Embryonic facial prominence (tissue), 1 donor: ENCODE data around the gene COG3.

Experiments
- DNase-seq: peaks from one replicate; pipeline ENCODE4 v3.0.0-alpha.2; 2016; ENCODE audit errors: extremely low spot score

Gene COG3

DNA sequence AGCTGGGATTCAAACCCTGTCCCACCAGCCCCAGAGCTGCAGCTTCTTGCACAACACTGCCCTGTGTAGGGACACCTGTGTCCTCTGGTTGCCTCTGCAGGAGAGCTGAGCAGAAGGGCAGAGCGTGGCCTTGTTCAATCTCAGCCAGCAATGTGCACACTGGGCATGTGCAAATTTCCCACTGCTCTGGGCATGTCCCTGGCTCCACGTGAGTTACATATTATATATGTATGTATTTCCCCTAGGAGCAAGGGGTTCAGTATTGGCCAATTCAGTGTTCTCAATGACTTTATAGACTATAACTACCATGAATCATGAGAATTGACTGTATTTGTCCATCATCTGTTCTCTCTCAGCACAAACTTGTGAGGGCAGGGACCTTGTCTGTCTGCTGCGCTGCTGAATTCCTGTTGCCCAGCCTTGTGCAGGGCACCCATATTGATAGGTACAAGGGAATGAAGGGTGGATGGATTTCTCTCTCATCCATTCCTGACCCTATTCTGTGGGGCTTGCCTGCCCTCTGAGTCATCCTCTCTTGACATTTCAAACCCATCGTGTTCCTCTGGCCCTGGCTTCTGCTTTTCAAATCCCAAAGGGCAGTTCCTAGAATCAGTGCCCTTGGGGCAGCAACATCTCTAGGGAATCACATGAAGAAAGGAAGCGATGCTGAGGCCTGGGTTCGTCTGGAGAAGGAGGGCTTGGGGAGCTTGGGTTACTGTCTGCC lies 81.1 kb downstream of the COG3 start:
- DNase-seq, result no peak

DNA sequence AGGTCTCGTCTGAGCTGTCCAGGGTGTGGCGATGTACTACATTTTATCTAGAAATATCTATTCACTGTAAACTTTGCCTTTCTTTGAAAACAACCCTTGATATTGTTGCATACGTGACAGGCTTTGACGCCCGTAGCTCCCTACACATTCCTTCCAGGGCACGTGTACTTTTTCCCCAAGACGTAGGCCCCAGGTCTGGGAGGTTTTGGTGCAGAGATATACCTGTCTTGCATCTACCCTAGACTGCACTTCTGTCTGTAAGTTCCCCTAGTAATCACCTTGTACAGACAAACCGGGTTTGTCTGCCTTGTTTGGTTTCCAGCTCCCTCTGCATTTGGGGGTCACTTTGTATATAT lies 81.6 kb downstream of the COG3 start:
- no peak for DNase-seq

DNA sequence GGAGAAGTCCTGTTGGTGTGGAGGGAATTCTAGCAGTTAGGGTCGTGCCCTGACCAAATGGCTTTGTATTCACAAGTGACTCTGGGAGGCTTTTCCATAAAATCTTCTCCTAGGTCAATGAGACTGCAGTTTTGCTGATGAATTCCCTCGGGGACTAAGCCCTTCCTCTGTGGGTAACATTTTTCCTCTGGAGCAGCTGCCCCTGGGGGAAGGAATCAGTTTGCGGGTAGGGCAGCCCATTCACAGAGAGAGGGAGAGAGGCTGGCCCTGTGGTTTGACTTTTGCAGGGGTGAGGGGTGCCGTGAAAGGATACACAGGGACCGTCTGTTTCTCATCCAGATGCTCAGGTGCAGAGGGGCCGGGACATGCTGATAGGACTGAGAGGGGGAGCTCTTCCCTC lies 83.5 kb downstream of the COG3 start:
- no peak for DNase-seq

DNA sequence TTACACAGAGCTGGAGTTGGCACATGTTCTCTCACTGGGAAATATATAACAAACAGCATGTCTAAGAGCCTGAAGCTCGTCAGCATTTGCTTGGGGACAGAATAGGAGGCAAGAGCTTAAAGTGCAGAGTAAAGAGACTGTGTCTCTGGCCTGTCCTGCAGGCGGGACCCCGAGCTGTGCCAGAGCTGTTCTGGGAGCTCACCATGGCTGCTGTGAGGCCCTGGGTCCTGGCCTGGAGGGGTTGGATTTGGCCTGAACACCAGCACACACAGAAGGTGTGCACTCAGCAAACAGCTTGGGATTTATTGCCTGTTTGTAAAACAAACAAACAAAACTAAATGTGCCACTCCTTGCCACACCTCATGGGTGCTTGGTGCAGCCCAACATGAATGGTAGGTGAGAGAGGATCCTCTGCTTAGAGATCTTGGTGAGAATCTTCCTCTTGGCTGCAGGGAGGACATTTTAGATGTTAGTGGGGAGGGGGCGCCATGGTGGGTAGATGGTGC lies 89.9 kb downstream of the COG3 start:
- no peak for DNase-seq

DNA sequence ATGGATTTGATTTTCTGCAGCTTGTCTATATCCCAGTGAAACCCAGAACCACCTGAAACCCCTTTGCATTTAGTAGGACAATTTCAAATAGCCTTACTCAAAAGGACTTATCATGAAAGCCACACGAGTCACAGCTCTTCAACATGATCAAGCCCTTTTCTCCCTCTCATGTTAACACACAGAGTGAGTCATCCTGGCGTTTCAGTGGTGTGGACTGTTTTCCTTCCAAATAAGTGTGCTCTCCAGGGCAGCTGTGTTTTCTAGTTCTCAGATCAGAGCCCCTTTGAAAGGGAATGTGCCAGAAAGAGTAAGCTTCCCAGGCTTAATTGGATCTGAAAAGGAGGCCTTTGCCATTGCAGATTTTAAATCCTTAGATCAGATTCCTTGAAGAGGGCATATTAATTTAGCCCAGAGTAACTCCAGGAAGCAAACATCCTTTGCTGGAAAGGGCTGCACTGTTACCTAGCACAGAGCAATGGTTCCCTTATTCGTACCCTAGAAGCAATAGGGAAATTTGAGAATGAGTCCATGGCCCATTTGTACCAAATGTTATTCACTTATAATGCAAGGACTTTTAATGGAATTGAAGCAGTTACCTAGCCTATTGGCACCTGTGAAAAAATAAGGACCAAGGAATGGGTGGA lies 99.5 kb downstream of the COG3 start:
- DNase-seq, result no peak

DNA sequence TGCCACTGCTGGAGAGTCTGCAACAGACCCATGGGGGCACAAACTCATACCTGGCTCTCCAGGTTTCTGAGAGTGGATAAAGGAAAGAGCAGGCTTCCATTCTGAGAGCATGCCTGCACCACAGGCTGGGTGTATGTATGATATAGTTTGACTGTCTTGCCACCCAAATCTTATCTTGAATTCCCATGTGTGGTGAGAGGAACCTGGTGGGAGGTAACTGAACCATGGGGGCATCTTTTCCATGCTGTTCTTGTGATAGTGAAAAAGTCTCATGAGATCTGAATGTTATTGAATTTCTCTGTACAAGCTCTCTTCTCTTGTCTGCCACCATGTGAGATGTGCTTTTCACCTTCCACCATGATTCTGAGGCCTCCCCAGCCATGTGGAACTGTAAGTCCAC lies 100.6 kb downstream of the COG3 start:
- no peak for DNase-seq

DNA sequence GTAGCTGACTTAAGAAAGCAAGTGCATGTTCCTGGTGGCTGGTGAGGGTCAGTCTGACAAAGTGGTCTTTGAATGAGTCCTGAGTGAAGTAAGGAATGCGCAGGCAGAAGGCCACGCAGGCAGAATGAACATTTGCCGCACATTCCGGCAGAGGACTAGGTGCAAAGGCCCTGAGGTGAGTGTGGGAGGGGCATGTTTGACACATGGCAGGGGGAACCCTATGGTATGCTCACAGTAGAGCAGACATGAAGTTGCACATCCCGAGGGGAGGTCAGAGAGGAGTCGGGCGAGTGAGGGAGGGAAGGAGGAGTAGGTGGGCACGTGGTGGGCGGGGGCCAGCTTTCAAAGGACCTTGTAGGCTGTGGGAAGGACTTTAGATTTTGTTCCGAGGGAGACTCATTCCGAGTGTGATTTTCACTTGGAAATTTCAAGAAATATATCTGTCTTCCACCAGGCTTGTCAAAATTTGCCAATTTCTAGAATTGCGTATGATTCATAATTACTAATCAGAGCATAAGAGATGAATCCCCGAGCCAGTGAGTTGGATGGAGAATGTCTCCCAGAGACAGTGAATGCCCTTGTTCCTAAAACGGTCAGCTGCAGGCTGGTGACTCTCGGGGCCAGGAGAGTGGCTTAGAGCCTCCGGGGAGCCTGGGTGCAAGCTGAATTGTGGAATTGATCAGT lies 110.5 kb downstream of the COG3 start:
- DNase-seq, result no peak

DNA sequence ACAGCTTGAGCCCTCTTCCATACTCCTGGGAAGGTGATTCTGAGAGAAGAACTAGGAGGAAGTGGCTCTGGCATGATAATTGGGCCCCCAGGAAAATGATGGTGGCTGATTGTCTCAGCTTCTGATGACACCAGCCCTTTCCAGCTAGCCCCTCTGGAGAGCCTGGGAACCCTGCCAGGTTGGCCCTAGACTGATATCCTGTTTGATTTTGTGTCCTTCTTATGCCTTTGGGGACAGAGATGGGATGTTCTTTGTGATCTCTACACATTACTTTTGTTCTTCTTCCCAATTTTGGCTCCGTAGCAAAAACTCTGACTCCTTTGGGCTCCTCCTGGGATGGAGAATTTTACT lies 111.1 kb downstream of the COG3 start:
- DNase-seq, result no peak

DNA sequence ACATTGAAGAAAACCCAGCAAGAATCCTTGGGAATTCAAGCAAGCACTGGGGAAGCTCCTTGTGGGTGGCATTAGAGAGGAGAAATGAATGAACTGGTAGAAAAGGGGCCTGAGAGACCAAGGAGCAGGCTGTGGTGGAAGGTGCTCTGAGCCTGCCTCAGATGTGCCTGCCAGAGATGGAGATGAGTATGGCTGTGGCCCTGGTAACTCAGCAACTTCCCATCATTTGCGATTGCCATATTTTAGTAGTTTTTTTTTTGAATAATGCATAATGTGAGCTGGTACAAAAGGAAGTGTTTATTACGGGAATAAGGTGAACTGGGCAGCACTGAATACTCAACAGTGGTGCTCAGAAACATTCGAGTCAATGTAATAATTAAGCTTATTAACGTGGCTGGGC lies 111.7 kb downstream of the COG3 start:
- DNase-seq, result no peak

DNA sequence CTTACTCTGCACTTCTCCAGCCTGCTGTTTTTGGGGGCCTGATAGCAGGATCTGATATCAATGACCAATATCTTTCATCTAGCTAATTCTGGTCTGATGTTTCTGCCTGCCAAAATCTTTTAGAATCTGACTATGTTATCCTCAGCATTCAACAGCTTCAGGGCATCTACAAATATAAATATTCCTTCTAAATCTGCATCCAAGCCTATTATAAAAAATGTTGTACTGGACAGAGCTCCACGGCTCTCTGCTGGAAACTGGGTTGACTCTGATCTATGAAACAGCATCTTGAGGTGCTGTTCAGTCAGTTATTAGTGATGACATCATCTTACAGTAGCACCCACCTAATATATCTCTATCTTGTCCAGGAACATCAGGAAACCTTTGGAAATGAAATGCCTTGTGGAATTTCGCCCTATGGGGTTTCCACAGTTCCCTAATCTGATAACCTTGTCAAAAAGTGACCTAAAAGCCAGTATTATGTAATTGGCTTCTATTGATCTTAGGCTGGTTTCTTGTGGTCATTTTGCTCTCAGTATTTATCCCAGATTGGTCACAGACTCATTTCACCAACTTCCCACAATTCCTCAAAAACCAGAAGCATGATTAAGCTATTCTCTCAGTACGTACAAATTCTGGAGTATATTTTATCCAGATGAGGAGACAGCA lies 117.8 kb downstream of the COG3 start:
- no peak for DNase-seq

DNA sequence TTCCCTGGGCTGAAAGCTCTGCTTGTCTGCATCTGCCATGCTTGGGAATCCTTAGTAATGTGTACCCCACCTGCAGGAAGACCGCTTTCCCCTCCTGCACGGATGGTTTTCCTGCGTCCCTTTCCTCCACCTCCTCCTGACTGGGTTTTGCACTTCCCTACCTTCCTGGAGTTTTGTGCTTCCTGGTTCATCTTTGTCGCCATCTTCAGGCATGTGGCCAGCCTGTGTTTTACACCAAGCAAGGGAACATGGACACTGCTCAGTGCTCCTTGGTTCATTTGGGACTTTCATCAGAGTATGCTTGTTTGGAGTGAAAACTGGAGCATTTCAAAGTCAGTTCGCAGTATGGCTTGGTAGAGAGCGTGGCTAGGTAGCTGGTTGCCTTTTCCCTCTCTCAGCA lies 120.1 kb downstream of the COG3 start:
- no peak for DNase-seq
